Endothelial cell of umbilical vein (primary cell): ENCODE data around the gene CLDN14. TPM values are rescaled to one million over a fixed set of nuclear protein-coding genes. Genes with fewer than 3 reads are reported as not detected.

ENCODE experiments used
- BruUV-seq: library from RNA; stranded (reverse); fragments of 400-500 nt; replicated peaks from 2 replicates; lab custom pipeline; 2021; lab: Mats Ljungman, UMichigan
- CTCF ChIA-PET: fragments of 300-600, 350-600 bp; sonication (Branson Sonifier 250); formaldehyde crosslinking; loops from one replicate; lab custom pipeline; 2021; ENCODE audit warnings: antibody characterized with exemption, inconsistent platforms; lab: Charles Lee
- POLR2A ChIA-PET: fragments of 300-600, 350-600 bp; sonication (Branson Sonifier 250); formaldehyde crosslinking; loops from one replicate; lab custom pipeline; 2021; ENCODE audit warnings: antibody characterized with exemption, inconsistent platforms; lab: Charles Lee
- DNase-seq: peaks from one replicate; pipeline ENCODE4 v3.0.0-alpha.2; 2011; ENCODE audit warnings: low read depth, low spot score
- FAIRE-seq: peaks from 2 replicates; lab custom pipeline; 2011; peaks lifted over from hg19 to GRCh38; lab: Jason Lieb, UNC
- H2AFZ ChIP-seq: 2 replicates; pipeline ENCODE4 v1.6.0; 2012; ENCODE audit warnings: low read depth, low read length, control low read depth, inconsistent platforms
- H3K27ac ChIP-seq: 2 replicates; pipeline ENCODE4 v1.5.1; 2011; ENCODE audit warnings: low read depth, mild to moderate bottlenecking, control low read depth, low read length, moderate library complexity; ENCODE audit not compliant: insufficient read depth
- H3K27me3 ChIP-seq, 2 experiments: 2 replicates each; pipeline versions ENCODE4 v1.6.0 to v1.6.1; 2011; ENCODE audit warnings: low read length in 2 of 2, mixed read lengths in 1 of 2; ENCODE audit not compliant: control insufficient read depth in 2 of 2, insufficient read depth in 2 of 2
- H3K36me3 ChIP-seq, 2 experiments: 2 replicates in 1 of 2; 3 replicates in 1 of 2; pipeline ENCODE4 v1.5.1; 2011; ENCODE audit warnings: low read length in 2 of 2, mild to moderate bottlenecking in 1 of 2, moderate library complexity in 1 of 2; ENCODE audit not compliant: control insufficient read depth in 2 of 2, insufficient read depth in 2 of 2; ENCODE audit errors: extremely low read depth in 1 of 2
- H3K4me1 ChIP-seq: 3 replicates; pipeline ENCODE4 v1.5.1; 2011; ENCODE audit warnings: mild to moderate bottlenecking, low read length; ENCODE audit not compliant: control insufficient read depth, insufficient read depth; ENCODE audit errors: extremely low read depth
- H3K4me2 ChIP-seq: 2 replicates; pipeline ENCODE4 v1.6.1; 2011; ENCODE audit warnings: low read length, control low read depth, mixed read lengths; ENCODE audit not compliant: insufficient read depth
- H3K4me3 ChIP-seq, 3 experiments: fragments of 200-600 bp in 1 of 3; sonication (generic), shearing (Covaris generic) in 1 of 3; replicated peaks in 1 of 3; 2 replicates each; pipeline ENCODE4 v1.5.1; 2011 to 2016; ENCODE audit warnings: control low read depth in 3 of 3, low read length in 3 of 3, mild to moderate bottlenecking in 2 of 3, inconsistent platforms in 1 of 3, low read depth in 1 of 3, moderate library complexity in 1 of 3; ENCODE audit not compliant: insufficient read depth in 1 of 3
- H3K79me2 ChIP-seq: 2 replicates; pipeline ENCODE4 v1.6.0; 2012; ENCODE audit warnings: low read length, inconsistent platforms; ENCODE audit not compliant: control insufficient read depth, insufficient read depth
- H3K9ac ChIP-seq: replicated peaks from 2 replicates; pipeline ENCODE3; 2011; ENCODE audit warnings: low read length, control low read depth; ENCODE audit not compliant: insufficient read depth; ENCODE audit errors: extremely low read depth
- H3K9me1 ChIP-seq: replicated peaks from 3 replicates; pipeline ENCODE4 v1.6.0; 2011; ENCODE audit warnings: mild to moderate bottlenecking, low read length; ENCODE audit not compliant: control insufficient read depth, insufficient read depth; ENCODE audit errors: extremely low read depth
- H3K9me3 ChIP-seq: replicated peaks from 2 replicates; pipeline ENCODE4 v1.5.1; 2012; ENCODE audit warnings: low read length, inconsistent platforms; ENCODE audit not compliant: control insufficient read depth, insufficient read depth
- H4K20me1 ChIP-seq: replicated peaks from 2 replicates; pipeline ENCODE3; 2011; ENCODE audit warnings: mild to moderate bottlenecking, low read length; ENCODE audit not compliant: control insufficient read depth, insufficient read depth; ENCODE audit errors: extremely low read depth
- CTCF ChIP-seq, 2 donors: IDR thresholded peaks; 1 replicate in 1 of 2; 2 replicates in 1 of 2; pipeline ENCODE4 v1.5.1; 2011; ENCODE audit warnings: low read length in 2 of 2, mild to moderate bottlenecking in 2 of 2, moderate library complexity in 2 of 2, control low read depth in 1 of 2, inconsistent platforms in 1 of 2, low read depth in 1 of 2; ENCODE audit not compliant: insufficient read depth in 1 of 2; ENCODE audit errors: extremely low read depth in 1 of 2
- EZH2 ChIP-seq: IDR thresholded peaks from 2 replicates; pipeline ENCODE4 v1.6.1; 2012; ENCODE audit warnings: borderline replicate concordance, low read depth, mild to moderate bottlenecking, moderate library complexity, low read length, inconsistent platforms; ENCODE audit not compliant: severe bottlenecking
- FOS ChIP-seq: IDR thresholded peaks from 2 replicates; pipeline ENCODE4 v1.6.1; 2011; ENCODE audit warnings: mild to moderate bottlenecking, low read length, moderate library complexity, borderline replicate concordance; ENCODE audit not compliant: insufficient read depth
- GATA2 ChIP-seq: IDR thresholded peaks from 2 replicates; pipeline ENCODE4 v1.7.0; 2011; ENCODE audit warnings: low read depth, mild to moderate bottlenecking, moderate library complexity, mixed read lengths, low read length; ENCODE audit not compliant: insufficient read length, insufficient read depth
- JUN ChIP-seq: IDR thresholded peaks from 2 replicates; pipeline ENCODE4 v1.6.1; 2011; ENCODE audit warnings: borderline replicate concordance, low read depth; ENCODE audit not compliant: insufficient read length, insufficient read depth
- MAX ChIP-seq: IDR thresholded peaks from 2 replicates; pipeline ENCODE4 v1.6.1; 2011; ENCODE audit not compliant: insufficient read depth, insufficient read length
- MYC ChIP-seq: IDR thresholded peaks from one replicate; pipeline ENCODE4 v1.6.1; 2011; ENCODE audit warnings: mild to moderate bottlenecking, low read depth, low read length
- POLR2A ChIP-seq: IDR thresholded peaks from 2 replicates; pipeline ENCODE4 v1.6.1; 2012; ENCODE audit warnings: low read depth, mild to moderate bottlenecking, control low read depth, low read length
- POLR2AphosphoS5 ChIP-seq: IDR thresholded peaks from 2 replicates; pipeline ENCODE4 v1.6.1; 2012; ENCODE audit warnings: low read depth, mild to moderate bottlenecking, control low read depth, low read length, moderate library complexity; ENCODE audit not compliant: insufficient read depth
- dilution Hi-C: fragments of 300-500 bp; cut with MboI; formaldehyde crosslinking; loops from one replicate; pipeline ENCODE4 v1.15.0; 2019; ENCODE audit warnings: low sequenced_read_pairs; ENCODE audit not compliant: extremely low pct_ligation_motif_present
- intact Hi-C: fragments of 100-400 bp; cut with micrococcal nuclease; formaldehyde crosslinking; loops from one replicate; pipeline ENCODE4 v1.10.0; 2022
- polyA plus RNA-seq, 4 experiments: library from polyadenylated mRNA; depleted of rRNA in 3 of 4; stranded (reverse) in 3 of 4; unstranded in 1 of 4; fragments of >200 nt; gene quantifications; 2 replicates each; pipeline versions ENCODE4 v1.2.1 to v1.2.3, GENCODE V29; 2011 to 2012; ENCODE audit warnings: missing spikeins in 1 of 4
- total RNA-seq: library from RNA; stranded (reverse); gene quantifications from 2 replicates; pipeline ENCODE4 v1.2.3, GENCODE V29; 2021

The CLDN14 gene
- total and polyA plus RNA-seq, 2 donors (not counting 3 experiments of a cell fraction or from before 2014, with no cell fraction given), result 1.0 to 2.5 TPM

- dilution Hi-C loops (no loop called here), intact Hi-C loops (no loop called here)
- Histone ChIP-seq H4K20me1 (no peaks in the 10 kb centered on the region), H3K4me2 (no peak overlapping the region), H3K36me3 (peaks cover 0 to under 1% of the 10 kb centered on the region in 2 experiments), H3K9ac (no peak overlapping the region), H3K9me1 (no peaks in the 10 kb centered on the region), H2AFZ (no peak overlapping the region), H3K4me3 (no peak overlapping the region), H3K79me2 (peaks cover 73% of the 10 kb centered on the region), H3K27ac (peak overlapping the region; percentile 15), H3K4me1 (peaks cover 53% of the 10 kb centered on the region), H3K9me3 (no peaks in the 10 kb centered on the region), H3K27me3 (no peaks in the 10 kb centered on the region)
- DNase-seq, result no peak
- FAIRE-seq, result no peak
- POLR2A ChIA-PET, result no interaction called here
- TF ChIP-seq POLR2A (peak; percentile 9), EZH2 (no peak)
- CTCF ChIA-PET, result interaction anchor here (1.0 kb wide), 1 partner anchor 12 kb away, joined by 3 read pairs; no protein-coding TSS in a partner anchor
- no TSS peak for BruUV-seq
Observed at GRCh38 chr21:36434144-36434543, 45.8 kb downstream of the CLDN14 start.

- intact Hi-C loops (no loop called here), dilution Hi-C loops (no loop called here)
- Histone ChIP-seq H3K9ac (no peak overlapping the region), H2AFZ (no peak overlapping the region), H3K4me3 (no peak overlapping the region), H4K20me1 (no peaks in the 10 kb centered on the region), H3K36me3 (no peaks in the 10 kb centered on the region), H3K4me2 (peak overlapping the region; percentile 8), H3K4me1 (peaks cover 60% of the 10 kb centered on the region), H3K9me3 (no peaks in the 10 kb centered on the region), H3K9me1 (no peaks in the 10 kb centered on the region), H3K79me2 (peaks cover 69% of the 10 kb centered on the region), H3K27ac (no peak overlapping the region), H3K27me3 (no peaks in the 10 kb centered on the region)
- TF ChIP-seq POLR2A (no peak), CTCF (IDR thresholded peaks at IDR 0.05; ENCODE audit: extremely low read depth in 1 of 2, insufficient read depth in 1 of 2, low read depth in 1 of 2, low read length in 2 of 2) (no peak), GATA2 (no peak), POLR2AphosphoS5 (no peak), EZH2 (no peak), FOS (no peak), MYC (no peak), JUN (no peak), MAX (no peak)
- FAIRE-seq, result no peak
- ChIA-PET CTCF (interaction anchor here (0.8 kb wide), 1 partner anchor 10 kb away, joined by 5 read pairs; no protein-coding TSS in a partner anchor), POLR2A (interaction anchor here (1.0 to 1.4 kb wide), 2 partner anchors 21 to 45 kb away, joined by 5 to 7 read pairs; no protein-coding TSS in a partner anchor)
- BruUV-seq, result no TSS peak
- DNase-seq, result no peak
Observed at GRCh38 chr21:36433059-36433709, 46.7 kb downstream of the CLDN14 start.
